ENCODE data around the gene KRT26.

Gene KRT26

DNA sequence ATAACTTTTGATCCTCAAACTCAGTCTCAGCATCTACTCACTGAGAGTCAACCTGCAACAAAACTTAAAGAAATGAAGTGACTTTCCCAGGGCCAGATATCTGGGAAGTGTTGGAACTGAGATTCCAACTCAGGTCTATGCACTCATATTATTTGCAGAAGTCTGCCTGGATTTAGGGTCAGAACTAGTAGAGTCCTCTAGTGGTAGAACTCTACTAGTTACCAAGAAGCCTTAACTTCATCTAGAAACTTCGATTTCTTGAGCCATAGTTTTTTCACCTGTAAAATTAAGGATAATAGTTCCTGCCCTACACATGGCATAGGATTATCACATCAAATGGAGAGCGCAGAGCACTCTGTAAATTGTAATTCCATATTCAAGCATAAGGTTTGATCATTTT lies 45.1 kb downstream of the KRT26 start:
- peak; percentile 14 for DNase-seq

DNA sequence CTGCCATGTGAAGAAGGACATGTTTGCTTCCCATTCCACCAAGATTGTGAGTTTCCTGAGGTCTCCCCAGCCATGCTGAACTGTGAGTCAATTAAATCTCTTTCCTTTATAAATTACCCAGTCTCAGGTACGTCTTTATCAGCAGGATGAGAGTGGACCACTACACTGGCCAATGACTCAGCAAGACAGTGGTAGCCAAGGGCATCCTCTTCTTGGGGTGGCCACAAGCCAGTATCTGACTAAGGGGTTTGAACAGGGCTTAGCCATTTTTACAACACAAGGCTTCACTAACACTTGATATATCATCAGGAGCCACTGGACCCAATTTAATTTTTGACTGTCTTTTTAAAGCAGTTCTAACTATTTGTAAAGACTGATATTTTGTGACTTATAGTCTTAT lies 47.3 kb downstream of the KRT26 start:
- DNase-seq, result no peak

GRCh38 chr17:40722241-40722640 lies 49.8 kb downstream of the KRT26 start:
- DNase-seq, result no peak

- DNase-seq, result no peak
Observed at GRCh38 chr17:40720899-40721298, 51.1 kb downstream of the KRT26 start.

DNA sequence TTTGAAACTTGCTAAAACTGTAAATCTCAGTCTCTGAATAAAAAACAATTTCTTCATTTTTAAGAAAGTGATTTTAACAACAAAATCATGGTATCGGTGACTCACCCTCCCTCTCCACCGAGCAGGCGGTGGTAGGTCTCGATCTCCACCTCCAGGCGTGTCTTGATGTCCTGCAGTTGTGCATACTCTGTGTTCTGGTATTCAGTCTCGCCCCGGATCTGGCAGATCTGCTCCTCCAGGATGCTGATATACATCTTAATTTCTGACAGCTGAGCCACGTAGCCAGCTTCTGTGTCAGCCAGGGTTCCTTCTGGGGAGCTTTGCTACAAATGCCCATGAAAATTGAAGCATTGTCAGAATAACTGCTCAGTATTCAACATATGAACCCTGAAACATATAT lies 53.1 kb downstream of the KRT26 start:
- no peak for DNase-seq

- no peak for DNase-seq
Observed at GRCh38 chr17:40717776-40718175, 54.2 kb downstream of the KRT26 start.
